Astrocyte (in vitro differentiated cells and primary cell): ENCODE results near the gene SORL1. TPM values are rescaled to one million over a fixed set of nuclear protein-coding genes. Genes with fewer than 3 reads are reported as not detected.

Experiments used
- DNase-seq: peaks from one replicate; pipeline ENCODE4 v3.0.0-alpha.2; 2010; ENCODE audit warnings: low read depth
- FAIRE-seq: peaks from 2 replicates; lab custom pipeline; 2011; peaks lifted over from hg19 to GRCh38; lab: Jason Lieb, UNC
- H2AFZ ChIP-seq: 2 replicates; pipeline ENCODE4 v1.6.0; 2012; ENCODE audit warnings: low read depth, low read length, inconsistent platforms
- H3K27ac ChIP-seq: 2 replicates; pipeline ENCODE4 v1.5.1; 2011; ENCODE audit warnings: low read depth, low read length, inconsistent platforms
- H3K27me3 ChIP-seq: 2 replicates; pipeline ENCODE4 v1.6.0; 2011; ENCODE audit warnings: low read length, inconsistent platforms; ENCODE audit not compliant: insufficient read depth
- H3K36me3 ChIP-seq: 2 replicates; pipeline ENCODE4 v1.5.1; 2011; ENCODE audit warnings: low read length, inconsistent platforms; ENCODE audit not compliant: insufficient read depth
- H3K4me1 ChIP-seq: 2 replicates; pipeline ENCODE4 v1.5.1; 2011; ENCODE audit warnings: low read length, inconsistent platforms; ENCODE audit not compliant: insufficient read depth
- H3K4me2 ChIP-seq: 2 replicates; pipeline ENCODE4 v1.6.0; 2012; ENCODE audit warnings: low read length, inconsistent platforms
- H3K4me3 ChIP-seq: 2 replicates; pipeline ENCODE4 v1.5.1; 2011; ENCODE audit warnings: low read depth, mild to moderate bottlenecking, low read length, inconsistent platforms; ENCODE audit not compliant: insufficient read depth
- H3K79me2 ChIP-seq: 2 replicates; pipeline ENCODE4 v1.6.0; 2012; ENCODE audit warnings: mild to moderate bottlenecking, low read length, inconsistent platforms; ENCODE audit not compliant: insufficient read depth
- H3K9ac ChIP-seq: 2 replicates; pipeline ENCODE4 v1.6.0; 2012; ENCODE audit warnings: mild to moderate bottlenecking, low read length, inconsistent platforms
- H3K9me3 ChIP-seq: 2 replicates; pipeline ENCODE4 v1.5.1; 2012; ENCODE audit warnings: low read depth, mild to moderate bottlenecking, low read length, inconsistent platforms; ENCODE audit not compliant: insufficient read depth
- H4K20me1 ChIP-seq: 2 replicates; pipeline ENCODE4 v1.6.0; 2012; ENCODE audit warnings: low read length, inconsistent platforms; ENCODE audit not compliant: insufficient read depth
- H3K27ac Mint-ChIP-seq: one replicate; pipeline ENCODE4 v1.8.0; 2021; ENCODE audit warnings: mild to moderate bottlenecking, mixed read lengths; ENCODE audit not compliant: unreplicated experiment
- H3K27me3 Mint-ChIP-seq: one replicate; pipeline ENCODE4 v1.8.0; 2021; ENCODE audit warnings: low read depth, mixed read lengths; ENCODE audit not compliant: unreplicated experiment
- H3K36me3 Mint-ChIP-seq: one replicate; pipeline ENCODE4 v1.8.0; 2021; ENCODE audit warnings: low read depth, mixed read lengths; ENCODE audit not compliant: unreplicated experiment
- H3K4me1 Mint-ChIP-seq: one replicate; pipeline ENCODE4 v1.8.0; 2021; ENCODE audit warnings: low read depth, mixed read lengths; ENCODE audit not compliant: unreplicated experiment
- H3K4me3 Mint-ChIP-seq: one replicate; pipeline ENCODE4 v1.8.0; 2021; ENCODE audit warnings: mild to moderate bottlenecking, moderate library complexity, mixed read lengths; ENCODE audit not compliant: unreplicated experiment
- H3K9me3 Mint-ChIP-seq: one replicate; pipeline ENCODE4 v1.8.0; 2021; ENCODE audit warnings: mild to moderate bottlenecking, mixed read lengths; ENCODE audit not compliant: unreplicated experiment
- CTCF ChIP-seq: IDR thresholded peaks from 2 replicates; pipeline ENCODE4 v1.5.1; 2011; ENCODE audit warnings: low read depth, mild to moderate bottlenecking, inconsistent platforms, low read length, moderate library complexity; ENCODE audit not compliant: insufficient read depth
- EZH2 ChIP-seq: IDR thresholded peaks from 2 replicates; pipeline ENCODE4 v1.6.1; 2012; ENCODE audit warnings: mild to moderate bottlenecking, low read length, inconsistent platforms; ENCODE audit not compliant: insufficient read depth
- total RNA-seq: library from RNA; stranded (reverse); gene quantifications from 2 replicates; pipeline ENCODE4 v1.2.1, GENCODE V29; 2021

The SORL1 gene
- total RNA-seq, 1 donor from 2014 or later = 4.1 TPM

- H2AFZ ChIP-seq = no peak overlapping the region
- H3K4me1 ChIP-seq = no peaks in the 10 kb centered on the region
- no peaks in the 10 kb centered on the region for H3K27me3 ChIP-seq
- H3K9me3 ChIP-seq = no peaks in the 10 kb centered on the region
- Mint-ChIP-seq H3K9me3 (peaks cover 2% of the 10 kb centered on the region), H3K4me3 (no peak overlapping the region), H3K36me3 (peaks cover 2% of the 10 kb centered on the region), H3K4me1 (peaks cover 2% of the 10 kb centered on the region), H3K27ac (no peak overlapping the region), H3K27me3 (peaks cover 4% of the 10 kb centered on the region)
- no peaks in the 10 kb centered on the region for H3K36me3 ChIP-seq
- DNase-seq = no peak
- no peaks in the 10 kb centered on the region for H3K79me2 ChIP-seq
- H4K20me1 ChIP-seq = no peaks in the 10 kb centered on the region
- no peak overlapping the region for H3K9ac ChIP-seq
- FAIRE-seq = no peak
- no peak overlapping the region for H3K4me3 ChIP-seq
- TF ChIP-seq EZH2 (no peak), CTCF (no peak)
- H3K4me2 ChIP-seq = no peak overlapping the region
- no peak overlapping the region for H3K27ac ChIP-seq
These were observed 36.1 kb downstream of the SORL1 start for GRCh38 chr11:121488170-121488569.

DNA sequence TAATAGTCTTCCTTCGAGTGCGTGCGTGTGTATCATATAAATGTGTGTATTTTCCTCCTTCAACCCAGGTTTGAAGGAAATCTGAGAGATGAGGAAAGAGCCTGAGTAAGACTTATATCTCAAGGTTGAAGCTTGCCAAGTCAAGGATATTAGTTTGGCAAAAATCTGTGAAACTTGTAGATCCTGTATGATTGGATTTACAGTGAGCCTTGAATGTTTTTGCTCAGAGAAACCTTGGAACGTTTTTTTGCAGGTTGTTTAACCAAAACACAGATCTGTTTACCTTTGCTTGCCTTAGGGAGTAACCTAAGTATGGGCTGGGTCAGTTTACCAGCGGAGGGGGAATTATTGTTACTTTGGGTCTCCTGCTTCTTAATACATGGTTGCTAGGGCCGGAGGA lies 36.5 kb downstream of the SORL1 start:
- H3K27ac Mint-ChIP-seq = no peak overlapping the region
- Histone ChIP-seq H3K36me3 (no peaks in the 10 kb centered on the region), H3K4me3 (no peak overlapping the region), H3K4me1 (no peaks in the 10 kb centered on the region), H3K27me3 (no peaks in the 10 kb centered on the region), H3K27ac (no peak overlapping the region), H3K4me2 (no peak overlapping the region), H3K9ac (no peak overlapping the region), H4K20me1 (no peaks in the 10 kb centered on the region), H3K9me3 (no peaks in the 10 kb centered on the region), H2AFZ (no peak overlapping the region), H3K79me2 (no peaks in the 10 kb centered on the region)
- peaks cover 2% of the 10 kb centered on the region for H3K4me1 Mint-ChIP-seq
- DNase-seq = no peak
- TF ChIP-seq CTCF (no peak), EZH2 (no peak)
- H3K36me3 Mint-ChIP-seq = peaks cover 2% of the 10 kb centered on the region
- no peak for FAIRE-seq
- peaks cover 4% of the 10 kb centered on the region for H3K27me3 Mint-ChIP-seq
- no peak overlapping the region for H3K4me3 Mint-ChIP-seq
- peaks cover 2% of the 10 kb centered on the region for H3K9me3 Mint-ChIP-seq

DNA sequence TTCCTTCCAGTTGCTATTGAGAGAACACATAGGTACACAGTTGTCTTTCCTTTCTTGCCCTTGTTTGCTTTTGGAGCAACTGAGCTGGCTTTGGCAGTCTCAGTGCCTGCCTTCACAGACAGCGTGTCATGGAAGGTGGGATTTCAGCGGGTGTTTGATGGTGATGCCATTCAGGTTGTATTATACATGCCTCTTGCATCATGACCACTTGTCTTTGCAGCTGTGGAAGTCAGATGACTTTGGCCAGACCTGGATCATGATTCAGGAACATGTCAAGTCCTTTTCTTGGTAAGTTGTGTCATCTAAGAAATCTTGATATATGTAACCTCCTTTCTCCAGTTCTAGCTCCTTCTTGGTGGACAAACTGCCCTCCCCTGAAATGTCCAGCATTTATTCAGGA lies 37.7 kb downstream of the SORL1 start:
- Mint-ChIP-seq H3K36me3 (peaks cover 2% of the 10 kb centered on the region), H3K27ac (no peak overlapping the region), H3K9me3 (no peaks in the 10 kb centered on the region), H3K27me3 (peaks cover 4% of the 10 kb centered on the region), H3K4me3 (no peak overlapping the region), H3K4me1 (peaks cover 2% of the 10 kb centered on the region)
- Histone ChIP-seq H3K79me2 (no peaks in the 10 kb centered on the region), H3K4me2 (no peak overlapping the region), H3K9me3 (no peaks in the 10 kb centered on the region), H2AFZ (no peak overlapping the region), H4K20me1 (no peaks in the 10 kb centered on the region), H3K36me3 (no peaks in the 10 kb centered on the region), H3K4me3 (no peak overlapping the region), H3K4me1 (no peaks in the 10 kb centered on the region), H3K27me3 (no peaks in the 10 kb centered on the region), H3K9ac (no peak overlapping the region), H3K27ac (no peak overlapping the region)
- FAIRE-seq = no peak
- TF ChIP-seq EZH2 (no peak), CTCF (no peak)
- DNase-seq = peak; percentile 14
